ENCODE measurements around the gene MPPED1. TPM values are rescaled to one million over a fixed set of nuclear protein-coding genes. Genes with fewer than 3 reads are reported as not detected.

The MPPED1 gene
- total RNA-seq, 1 donor from 2014 or later = not detected

DNA sequence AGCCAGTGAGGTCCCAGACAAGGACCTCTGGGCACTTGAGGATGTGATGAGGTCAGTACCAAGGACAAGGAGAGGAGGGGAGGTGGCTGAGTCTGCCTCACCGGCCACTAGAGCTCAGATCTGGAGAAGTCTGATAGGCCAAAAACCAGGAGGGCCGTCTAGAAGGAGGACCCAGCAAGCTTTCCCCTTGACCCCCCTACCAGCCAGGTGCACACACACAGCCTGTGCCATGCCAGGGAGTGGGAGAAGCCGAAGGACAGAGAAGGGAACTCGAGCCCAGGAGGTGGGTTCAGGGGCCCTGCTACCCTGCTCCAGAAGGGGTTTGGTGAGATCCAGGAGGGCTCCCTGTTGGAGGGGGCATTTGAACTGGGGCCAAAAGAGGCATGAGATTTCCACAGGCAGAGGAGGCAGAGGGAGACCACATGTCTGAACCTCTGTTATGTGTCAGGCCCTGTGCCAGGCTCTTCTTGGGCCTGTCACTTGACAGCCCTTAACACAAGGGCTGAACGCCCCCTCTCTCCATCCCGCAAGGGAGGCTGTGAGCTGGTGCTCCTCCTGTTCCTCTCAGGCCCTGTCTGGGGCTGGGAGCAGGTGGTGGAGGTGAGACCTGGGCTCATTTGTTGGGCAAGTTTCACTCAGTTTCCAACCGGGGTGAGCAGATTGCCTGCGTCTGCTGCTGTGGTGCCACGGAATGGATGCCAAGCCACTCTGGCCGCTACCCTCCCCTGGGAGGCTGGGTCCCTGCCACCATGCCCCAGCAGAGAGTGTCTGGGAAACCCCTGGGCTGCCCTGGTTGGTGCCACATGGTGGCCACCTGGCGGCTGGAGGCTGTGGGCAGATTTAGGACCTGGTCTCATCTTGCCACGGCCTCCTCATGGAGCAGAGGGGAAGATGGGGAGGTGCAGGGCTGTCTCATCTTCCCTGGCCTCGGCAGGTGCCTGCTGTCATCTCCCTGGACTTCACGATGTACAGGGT lies 65.2 kb downstream of the MPPED1 start:
- peaks cover 10% of the 10 kb centered on the region for H3K27me3 Mint-ChIP-seq (ENCODE audit: low read depth)
- H3K4me1 Mint-ChIP-seq (ENCODE audit: low read depth) = peaks cover 3% of the 10 kb centered on the region

GRCh38 chr22:43477966-43478365 lies 66.2 kb downstream of the MPPED1 start:
- Mint-ChIP-seq H3K4me3 (ENCODE audit: unreplicated experiment) (no peak overlapping the region), H3K9me3 (ENCODE audit: low read depth) (no peaks in the 10 kb centered on the region), H3K4me1 (ENCODE audit: low read depth) (peaks cover 1% of the 10 kb centered on the region), H3K27me3 (ENCODE audit: low read depth) (peaks cover 8% of the 10 kb centered on the region), H3K36me3 (ENCODE audit: low read depth) (no peaks in the 10 kb centered on the region), H3K27ac (ENCODE audit: unreplicated experiment) (no peak overlapping the region)
- DNase-seq (ENCODE audit: low spot score) = no peak
- TF ChIP-seq, protein P1, sequence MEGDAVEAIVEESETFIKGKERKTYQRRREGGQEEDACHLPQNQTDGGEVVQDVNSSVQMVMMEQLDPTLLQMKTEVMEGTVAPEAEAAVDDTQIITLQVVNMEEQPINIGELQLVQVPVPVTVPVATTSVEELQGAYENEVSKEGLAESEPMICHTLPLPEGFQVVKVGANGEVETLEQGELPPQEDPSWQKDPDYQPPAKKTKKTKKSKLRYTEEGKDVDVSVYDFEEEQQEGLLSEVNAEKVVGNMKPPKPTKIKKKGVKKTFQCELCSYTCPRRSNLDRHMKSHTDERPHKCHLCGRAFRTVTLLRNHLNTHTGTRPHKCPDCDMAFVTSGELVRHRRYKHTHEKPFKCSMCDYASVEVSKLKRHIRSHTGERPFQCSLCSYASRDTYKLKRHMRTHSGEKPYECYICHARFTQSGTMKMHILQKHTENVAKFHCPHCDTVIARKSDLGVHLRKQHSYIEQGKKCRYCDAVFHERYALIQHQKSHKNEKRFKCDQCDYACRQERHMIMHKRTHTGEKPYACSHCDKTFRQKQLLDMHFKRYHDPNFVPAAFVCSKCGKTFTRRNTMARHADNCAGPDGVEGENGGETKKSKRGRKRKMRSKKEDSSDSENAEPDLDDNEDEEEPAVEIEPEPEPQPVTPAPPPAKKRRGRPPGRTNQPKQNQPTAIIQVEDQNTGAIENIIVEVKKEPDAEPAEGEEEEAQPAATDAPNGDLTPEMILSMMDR (IDR thresholded peaks at IDR 0.05) = no peak

More for the DNA sequence above, 65.2 kb downstream of the MPPED1 start:
- H3K9me3 Mint-ChIP-seq (ENCODE audit: low read depth) = no peaks in the 10 kb centered on the region
- no peak overlapping the region for H3K27ac Mint-ChIP-seq (ENCODE audit: unreplicated experiment)
- peak; percentile 57 for DNase-seq (ENCODE audit: low spot score)
- TF ChIP-seq, protein P1 (IDR thresholded peaks at IDR 0.05) = no peak
- no peaks in the 10 kb centered on the region for H3K36me3 Mint-ChIP-seq (ENCODE audit: low read depth)
- H3K4me3 Mint-ChIP-seq (ENCODE audit: unreplicated experiment) = no peak overlapping the region

DNA sequence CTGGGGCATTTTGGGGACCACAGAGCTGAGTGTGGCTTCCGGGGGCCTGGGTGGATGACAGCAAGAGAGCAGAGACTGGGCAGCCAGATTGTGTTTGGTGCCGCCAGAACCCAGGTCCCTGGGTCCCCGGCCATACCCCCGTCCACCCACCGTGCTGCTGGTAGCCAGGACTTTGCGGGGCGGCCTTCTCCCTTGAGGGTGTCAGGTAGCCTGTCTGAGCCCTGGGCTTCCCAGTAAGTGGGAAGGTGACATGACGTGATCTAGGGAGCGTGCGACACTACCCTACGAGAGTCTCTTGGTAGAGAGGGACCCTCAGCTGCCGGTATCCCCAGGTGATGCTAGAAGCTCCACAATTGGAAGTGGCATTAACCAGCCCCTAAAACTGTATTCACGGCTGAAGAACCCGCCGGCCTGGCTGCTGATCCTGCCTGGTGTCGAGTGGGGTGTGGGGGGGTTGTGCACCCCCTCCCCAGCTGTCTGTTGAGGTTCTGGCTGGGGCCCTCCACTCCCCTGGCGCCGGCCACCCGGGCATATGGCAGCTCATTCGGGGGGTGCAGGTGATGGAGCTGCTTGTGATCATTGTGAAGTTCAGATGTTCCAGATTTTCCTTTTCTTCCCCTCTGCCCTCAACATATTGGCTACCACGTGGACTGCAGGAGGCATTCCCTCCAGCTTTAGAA lies 66.9 kb downstream of the MPPED1 start:
- Mint-ChIP-seq H3K36me3 (ENCODE audit: low read depth) (no peaks in the 10 kb centered on the region), H3K9me3 (ENCODE audit: low read depth) (no peaks in the 10 kb centered on the region), H3K4me1 (ENCODE audit: low read depth) (no peaks in the 10 kb centered on the region), H3K27ac (ENCODE audit: unreplicated experiment) (no peak overlapping the region), H3K27me3 (ENCODE audit: low read depth) (peaks cover 6% of the 10 kb centered on the region), H3K4me3 (ENCODE audit: unreplicated experiment) (no peak overlapping the region)
- TF ChIP-seq, protein P1 (IDR thresholded peaks at IDR 0.05) = no peak
- DNase-seq (ENCODE audit: low spot score) = peak; percentile 90

DNA sequence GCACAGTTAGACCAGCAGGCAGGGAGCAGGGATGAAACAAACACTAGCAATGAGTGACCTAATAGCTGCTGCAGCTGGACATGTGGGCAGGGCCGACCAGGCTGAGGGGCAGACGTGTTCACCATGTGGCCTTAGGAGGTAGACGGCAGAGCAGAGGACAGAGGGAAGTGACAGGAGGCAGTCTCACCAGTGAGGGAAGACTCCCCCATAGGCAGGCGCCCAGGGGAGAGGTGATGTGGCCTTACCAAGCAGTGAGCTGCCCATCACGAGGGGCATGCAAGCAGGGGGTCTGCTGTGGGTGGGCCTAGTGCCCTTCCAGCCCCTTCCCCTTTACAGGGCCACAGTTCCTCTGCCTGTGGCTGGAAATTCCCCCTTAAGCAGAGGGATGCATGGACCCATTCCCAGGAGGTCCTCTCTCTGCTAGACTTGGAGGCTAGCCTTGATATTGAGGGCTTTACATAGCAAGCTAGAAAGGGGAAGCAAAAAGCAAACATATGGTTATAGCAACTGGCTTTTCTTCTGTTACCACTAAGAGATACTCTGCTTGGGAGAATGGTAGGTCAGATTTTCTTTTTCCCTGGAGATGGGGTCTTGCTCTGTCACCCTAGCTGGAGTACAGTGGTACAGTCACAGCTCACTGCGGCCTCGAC lies 67.6 kb downstream of the MPPED1 start:
- peak; percentile 59 for DNase-seq (ENCODE audit: low spot score)
- H3K9me3 Mint-ChIP-seq (ENCODE audit: low read depth) = no peaks in the 10 kb centered on the region
- no peaks in the 10 kb centered on the region for H3K4me1 Mint-ChIP-seq (ENCODE audit: low read depth)
- H3K36me3 Mint-ChIP-seq (ENCODE audit: low read depth) = no peaks in the 10 kb centered on the region
- TF ChIP-seq, protein P1 (IDR thresholded peaks at IDR 0.05) = no peak
- peaks cover 5% of the 10 kb centered on the region for H3K27me3 Mint-ChIP-seq (ENCODE audit: low read depth)
- H3K4me3 Mint-ChIP-seq (ENCODE audit: unreplicated experiment) = no peak overlapping the region
- no peak overlapping the region for H3K27ac Mint-ChIP-seq (ENCODE audit: unreplicated experiment)

GRCh38 chr22:43479962-43480361 lies 68.1 kb downstream of the MPPED1 start:
- Mint-ChIP-seq H3K27me3 (ENCODE audit: low read depth) (no peaks in the 10 kb centered on the region), H3K36me3 (ENCODE audit: low read depth) (no peaks in the 10 kb centered on the region), H3K27ac (ENCODE audit: unreplicated experiment) (no peak overlapping the region), H3K4me1 (ENCODE audit: low read depth) (no peaks in the 10 kb centered on the region), H3K4me3 (ENCODE audit: unreplicated experiment) (no peak overlapping the region), H3K9me3 (ENCODE audit: low read depth) (no peaks in the 10 kb centered on the region)
- DNase-seq (ENCODE audit: low spot score) = no peak
- TF ChIP-seq, protein P1 (IDR thresholded peaks at IDR 0.05) = no peak

Data from chondrocyte (in vitro differentiated cells).